Skeletal muscle satellite cell (primary cell): ENCODE results near the gene SLC51B. TPM values are rescaled to one million over a fixed set of nuclear protein-coding genes. Genes with fewer than 3 reads are reported as not detected.
"Not testable (repeated sequence)": the region's sequence is repeated elsewhere in the genome, so short reads cannot be mapped to it uniquely, and the experiment has no call there.

Experiments
- H3K27me3 ChIP-seq: 2 replicates; pipeline ENCODE4 v1.7.0; 2013; ENCODE audit warnings: low read length; ENCODE audit not compliant: control insufficient read depth, insufficient read depth
- H3K36me3 ChIP-seq: 2 replicates; pipeline ENCODE4 v1.7.0; 2013; ENCODE audit warnings: mild to moderate bottlenecking, control low read depth, low read length; ENCODE audit not compliant: insufficient read depth
- H3K4me1 ChIP-seq: 2 replicates; pipeline ENCODE4 v1.7.0; 2013; ENCODE audit warnings: low read length; ENCODE audit not compliant: control insufficient read depth, insufficient read depth
- H3K4me2 ChIP-seq: 2 replicates; pipeline ENCODE4 v1.7.0; 2013; ENCODE audit warnings: mild to moderate bottlenecking, low read length
- H3K4me3 ChIP-seq: 2 replicates; pipeline ENCODE4 v1.7.0; 2013; ENCODE audit warnings: low read length
- H3K9ac ChIP-seq: 2 replicates; pipeline ENCODE4 v1.7.0; 2013; ENCODE audit warnings: mild to moderate bottlenecking, low read depth, low read length, moderate library complexity
- H3K9me3 ChIP-seq: replicated peaks from 2 replicates; pipeline ENCODE4 v1.7.0; 2013; ENCODE audit warnings: mild to moderate bottlenecking, control low read depth, low read length
- total RNA-seq: library from RNA; depleted of rRNA; stranded (reverse); fragments of >200 nt; gene quantifications from 2 replicates; pipeline ENCODE4 v1.2.3, GENCODE V29; 2012; rRNA removed

SLC51B gene
- total RNA-seq: not detected in 2 replicates

DNA sequence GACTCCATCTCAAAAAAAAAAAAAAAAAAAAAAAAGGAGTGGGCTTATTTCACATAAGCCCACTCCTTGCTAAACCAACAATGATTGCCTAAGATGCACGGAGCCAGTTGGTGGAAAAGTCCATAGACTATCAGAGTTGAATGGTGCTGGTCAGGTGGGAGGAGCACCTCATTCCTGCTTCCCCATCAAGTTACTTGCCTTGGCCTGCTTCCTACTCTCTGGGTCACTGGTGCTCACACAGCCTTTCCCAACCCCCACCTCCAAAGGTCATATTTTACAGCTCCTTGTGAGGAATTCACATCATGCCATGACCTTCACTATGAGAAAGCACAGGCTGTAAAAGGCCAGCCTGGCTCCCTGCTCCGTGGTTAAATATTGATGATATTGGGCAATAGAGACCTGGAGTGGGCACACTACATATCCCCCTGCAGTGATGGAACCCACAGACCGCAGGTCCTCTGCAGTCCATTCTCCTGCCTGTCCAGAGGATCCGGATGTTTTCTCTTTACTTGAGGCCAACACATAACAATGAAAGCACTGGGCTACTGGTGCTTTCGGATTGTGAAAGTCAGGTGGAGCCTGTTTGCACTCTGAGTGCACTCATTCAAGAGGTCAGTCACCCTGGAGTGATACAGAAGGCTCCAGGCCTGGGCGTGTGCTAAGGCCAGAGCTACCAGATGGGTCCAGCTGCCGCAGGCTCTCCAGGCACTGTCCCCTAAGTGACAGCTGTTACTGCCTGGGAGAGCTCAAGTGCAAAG lies at the start of gene SLC51B:
Gene SLC51B, plus strand, starts transcription at position 664 of the 758 bp plus-strand sequence. CDS start 4,618 bp downstream, outside the sequence.
- no peaks in the 10 kb centered on the region for H3K36me3 ChIP-seq
- peaks cover 37% of the 10 kb centered on the region for H3K4me1 ChIP-seq
- H3K9ac ChIP-seq: no peak within 1 kb of the TSS
- H3K27me3 ChIP-seq: no peaks in the 10 kb centered on the region
- H3K4me3 ChIP-seq: no peak within 1 kb of the TSS
- peak within 1 kb of the TSS; percentile 42 for H3K4me2 ChIP-seq
- no peaks in the 10 kb centered on the region for H3K9me3 ChIP-seq

DNA sequence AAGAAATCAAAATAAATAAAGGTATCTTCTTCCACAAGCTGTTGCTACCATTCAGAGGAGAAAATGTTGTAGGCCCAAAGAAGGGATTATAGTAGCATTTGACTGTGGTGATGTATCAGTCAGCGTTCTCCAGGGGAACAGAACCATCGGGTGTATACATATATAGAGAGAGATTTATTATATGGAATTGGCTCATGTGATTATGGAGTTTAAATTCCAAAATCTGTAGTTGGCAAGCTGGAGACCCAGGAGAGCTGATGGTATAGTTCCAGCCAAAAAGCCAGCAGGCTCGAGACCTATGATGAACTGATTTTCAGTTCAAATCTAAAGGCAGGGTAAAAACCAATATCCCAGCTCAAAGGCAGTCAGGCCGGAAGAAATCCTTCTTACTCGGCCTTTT lies 48.1 kb upstream of the SLC51B start:
- Histone ChIP-seq H3K4me2 (no peak overlapping the region), H3K4me1 (no peaks in the 10 kb centered on the region), H3K4me3 (no peak overlapping the region), H3K9me3 (no peaks in the 10 kb centered on the region), H3K9ac (no peak overlapping the region), H3K27me3 (no peaks in the 10 kb centered on the region), H3K36me3 (peaks cover 5% of the 10 kb centered on the region)

DNA sequence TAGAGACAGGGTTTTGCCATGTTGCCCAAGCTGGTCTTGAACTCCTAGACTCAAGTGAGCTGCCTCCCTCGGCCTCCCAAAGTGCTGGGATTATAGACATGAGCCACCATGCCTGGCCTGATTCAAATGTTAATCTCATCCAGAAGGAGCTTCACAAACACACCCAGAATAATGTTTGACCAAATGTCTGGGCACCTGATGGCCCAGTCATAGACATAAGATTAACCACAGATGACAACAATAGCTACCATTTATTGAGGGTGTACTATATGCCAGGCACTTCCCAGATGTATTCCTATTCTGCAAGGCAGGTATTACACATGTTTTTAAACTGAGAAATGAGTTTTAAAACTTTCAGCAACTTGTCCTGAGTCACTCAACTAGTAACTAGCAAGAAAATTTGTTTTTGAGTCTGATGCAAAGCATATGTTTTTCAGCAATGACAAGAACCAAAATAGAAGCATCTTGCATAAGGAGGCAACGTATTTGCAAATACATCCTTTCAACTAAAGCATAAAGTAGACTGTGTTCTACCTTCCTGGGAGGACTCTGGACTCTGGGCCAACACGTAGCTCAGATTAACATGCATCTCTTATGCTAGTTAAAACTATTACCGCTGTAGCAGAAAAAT lies 47.3 kb upstream of the SLC51B start:
- no peak overlapping the region for H3K4me3 ChIP-seq
- peaks cover 5% of the 10 kb centered on the region for H3K36me3 ChIP-seq
- H3K4me2 ChIP-seq: no peak overlapping the region
- H3K9ac ChIP-seq: no peak overlapping the region
- H3K9me3 ChIP-seq: no peaks in the 10 kb centered on the region
- no peaks in the 10 kb centered on the region for H3K4me1 ChIP-seq
- no peaks in the 10 kb centered on the region for H3K27me3 ChIP-seq

DNA sequence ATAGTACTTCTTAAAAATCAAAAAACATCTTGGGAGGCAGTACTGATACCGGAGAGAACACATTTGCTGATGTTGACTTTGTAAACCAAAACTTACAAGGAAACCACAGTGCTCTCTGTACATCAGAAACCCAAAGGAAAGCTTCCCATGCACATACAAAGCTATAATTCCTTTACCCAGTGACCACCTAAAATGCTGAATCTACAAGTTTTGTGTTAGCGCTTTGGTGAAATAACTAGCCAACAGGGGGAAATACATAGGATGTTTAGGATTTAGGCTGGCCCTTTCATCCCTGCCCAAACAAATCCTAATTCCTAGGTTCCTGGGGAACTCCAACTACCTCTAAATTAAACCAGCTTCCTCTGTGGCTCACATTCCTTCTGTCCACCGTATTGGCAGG lies 40.2 kb upstream of the SLC51B start:
- Histone ChIP-seq H3K4me1 (no peaks in the 10 kb centered on the region), H3K9ac (no peak overlapping the region), H3K36me3 (peaks cover 21% of the 10 kb centered on the region), H3K4me2 (no peak overlapping the region), H3K4me3 (no peak overlapping the region), H3K9me3 (no peaks in the 10 kb centered on the region), H3K27me3 (no peaks in the 10 kb centered on the region)

DNA sequence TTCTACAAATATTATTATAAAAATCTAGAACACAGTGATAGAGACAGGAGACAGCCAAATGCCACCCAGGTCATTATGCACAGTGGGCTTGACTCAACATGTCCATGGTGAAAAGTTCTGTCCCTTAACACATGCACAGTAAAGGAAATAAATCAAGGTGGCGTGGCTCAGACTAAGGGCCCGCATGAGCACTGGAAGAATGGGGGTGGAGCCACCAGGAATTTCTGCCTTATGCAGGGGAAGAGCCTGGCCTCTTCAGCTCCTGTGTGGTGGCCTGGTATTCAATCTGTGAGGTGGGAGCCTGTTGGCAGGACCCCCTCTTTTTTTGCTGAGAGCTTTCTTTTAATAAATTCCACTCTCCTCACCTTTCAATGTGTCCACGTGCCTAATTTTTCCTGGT lies 38.3 kb upstream of the SLC51B start:
- H3K9me3 ChIP-seq: no peaks in the 10 kb centered on the region
- H3K36me3 ChIP-seq: peaks cover 25% of the 10 kb centered on the region
- no peak overlapping the region for H3K4me2 ChIP-seq

GRCh38 chr15:65008983-65009382 lies 36.2 kb upstream of the SLC51B start:
- no peaks in the 10 kb centered on the region for H3K27me3 ChIP-seq
- H3K36me3 ChIP-seq: peaks cover 38% of the 10 kb centered on the region
- H3K4me1 ChIP-seq: no peaks in the 10 kb centered on the region
- no peak overlapping the region for H3K4me2 ChIP-seq
- H3K9ac ChIP-seq: no peak overlapping the region
- peaks cover 4% of the 10 kb centered on the region for H3K9me3 ChIP-seq
- no peak overlapping the region for H3K4me3 ChIP-seq

More for the DNA sequence above, 38.3 kb upstream of the SLC51B start:
- Histone ChIP-seq H3K9ac (no peak overlapping the region), H3K4me3 (no peak overlapping the region), H3K27me3 (no peaks in the 10 kb centered on the region), H3K4me1 (no peaks in the 10 kb centered on the region)

- H3K9me3 ChIP-seq, H3K4me2 ChIP-seq, H3K9ac ChIP-seq, H3K4me3 ChIP-seq, H3K4me1 ChIP-seq, H3K27me3 ChIP-seq: not testable (repeated sequence)
- peaks cover 46% of the 10 kb centered on the region for H3K36me3 ChIP-seq
Observed at GRCh38 chr15:65011198-65011597, 34.0 kb upstream of the SLC51B start.

- Histone ChIP-seq H3K4me3 (no peak overlapping the region), H3K36me3 (peaks cover 64% of the 10 kb centered on the region), H3K9me3 (no peaks in the 10 kb centered on the region), H3K9ac (no peak overlapping the region), H3K4me1 (no peaks in the 10 kb centered on the region), H3K27me3 (no peaks in the 10 kb centered on the region), H3K4me2 (no peak overlapping the region)
Observed at GRCh38 chr15:65020419-65020818, 24.8 kb upstream of the SLC51B start.

DNA sequence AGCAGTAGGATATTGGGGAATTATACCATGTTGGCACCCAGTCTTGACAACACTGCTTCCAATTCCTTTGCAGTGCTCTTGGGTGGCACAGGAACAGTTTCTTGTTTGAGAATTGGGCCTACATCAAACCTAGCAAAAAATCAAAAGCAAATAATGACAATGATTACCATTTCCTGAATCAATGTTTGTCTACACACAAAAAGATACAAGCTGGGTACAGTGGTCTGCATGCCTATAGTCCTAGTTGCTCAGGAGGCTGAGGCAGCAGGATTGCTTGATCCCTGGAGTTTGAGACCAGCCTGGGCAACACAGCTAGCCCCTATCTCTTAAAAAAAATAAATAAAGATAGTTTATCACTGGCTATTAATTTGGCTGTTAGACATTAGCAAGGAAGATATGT lies 23.7 kb upstream of the SLC51B start:
- Histone ChIP-seq H3K4me1 (no peaks in the 10 kb centered on the region), H3K9me3 (no peaks in the 10 kb centered on the region), H3K4me3 (no peak overlapping the region), H3K27me3 (no peaks in the 10 kb centered on the region), H3K36me3 (peaks cover 62% of the 10 kb centered on the region), H3K9ac (no peak overlapping the region), H3K4me2 (no peak overlapping the region)

DNA sequence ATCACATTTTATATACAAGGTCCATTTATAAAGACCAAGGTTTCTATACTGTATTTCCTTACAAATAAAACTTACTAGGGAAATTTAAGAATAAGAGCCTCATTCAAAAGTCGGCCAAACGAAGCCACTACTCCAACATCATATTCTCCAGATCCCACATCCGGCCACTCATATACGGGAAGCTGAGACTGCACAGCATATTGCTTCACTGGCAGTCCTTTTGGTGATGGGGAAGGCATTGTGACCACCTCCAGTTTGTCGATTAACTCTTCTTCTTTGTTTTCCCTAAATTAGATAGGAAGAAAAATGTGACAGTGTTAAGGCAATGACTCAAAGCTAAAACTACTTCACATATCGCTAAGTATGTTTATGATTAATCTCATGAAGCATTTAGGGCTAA lies 18.4 kb upstream of the SLC51B start:
- Histone ChIP-seq H3K9ac (no peak overlapping the region), H3K4me3 (no peak overlapping the region), H3K4me2 (no peak overlapping the region), H3K36me3 (peaks cover 24% of the 10 kb centered on the region), H3K4me1 (peaks cover 10% of the 10 kb centered on the region), H3K27me3 (peaks cover 2% of the 10 kb centered on the region), H3K9me3 (no peaks in the 10 kb centered on the region)

GRCh38 chr15:65027593-65027992 lies 17.6 kb upstream of the SLC51B start:
- H3K27me3 ChIP-seq: peaks cover 6% of the 10 kb centered on the region
- peak overlapping the region; percentile 96 for H3K4me2 ChIP-seq
- no peak overlapping the region for H3K9ac ChIP-seq
- H3K4me3 ChIP-seq: no peak overlapping the region
- H3K9me3 ChIP-seq: no peaks in the 10 kb centered on the region
- peaks cover 24% of the 10 kb centered on the region for H3K36me3 ChIP-seq
- peaks cover 11% of the 10 kb centered on the region for H3K4me1 ChIP-seq

DNA sequence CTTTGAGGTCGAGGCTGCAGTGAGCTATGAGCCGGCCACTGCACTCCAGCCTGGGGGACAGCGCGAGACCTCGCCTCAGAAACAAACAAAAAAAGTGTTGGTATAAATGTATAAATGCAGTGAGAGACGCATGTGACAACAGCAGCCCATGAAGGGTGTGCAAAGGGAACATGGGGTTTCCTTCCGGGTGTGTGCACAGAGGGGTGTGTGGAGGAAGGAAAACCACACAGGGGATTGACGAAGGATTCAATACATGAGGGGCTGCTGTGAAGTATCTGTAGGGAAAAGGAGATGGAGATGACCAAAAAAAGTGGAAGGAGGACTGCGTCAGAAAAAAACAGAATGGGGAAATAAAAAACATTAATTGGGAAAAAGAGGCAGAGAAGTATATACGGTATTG lies 16.8 kb upstream of the SLC51B start:
- peak overlapping the region; percentile 96 for H3K4me2 ChIP-seq
- peaks cover 17% of the 10 kb centered on the region for H3K4me1 ChIP-seq

More for the DNA sequence above, 16.8 kb upstream of the SLC51B start:
- Histone ChIP-seq H3K9me3 (no peaks in the 10 kb centered on the region), H3K36me3 (peaks cover 19% of the 10 kb centered on the region), H3K9ac (peak overlapping the region; percentile 87), H3K4me3 (peak overlapping the region; percentile 99), H3K27me3 (peaks cover 6% of the 10 kb centered on the region)
